GM18505 (cell line): ENCODE data around the gene SSBP3.

Experiments
- ATAC-seq: cut with Tn5 transposase; IDR thresholded peaks from one replicate; pipeline ENCODE4 v1.9.1; 2021; ENCODE audit not compliant: unreplicated experiment
- POLR2A ChIP-seq: IDR thresholded peaks from 4 replicates; pipeline ENCODE4 v1.6.1; 2011; ENCODE audit warnings: borderline replicate concordance; ENCODE audit not compliant: insufficient read depth, insufficient read length; ENCODE audit errors: extremely low read depth

Gene SSBP3

GRCh38 chr1:54290506-54291184 lies 115.5 kb downstream of the SSBP3 start:
- no peak for TF ChIP-seq POLR2A
- ATAC-seq = no peak

GRCh38 chr1:54289712-54290233 lies 116.4 kb downstream of the SSBP3 start:
- ATAC-seq = no peak
- no peak for TF ChIP-seq POLR2A

- no peak for ATAC-seq
- no peak for TF ChIP-seq POLR2A
These were observed 118.4 kb downstream of the SSBP3 start for GRCh38 chr1:54287801-54288211.

GRCh38 chr1:54287176-54287650 lies 119.0 kb downstream of the SSBP3 start:
- ATAC-seq = no peak

GRCh38 chr1:54285815-54286345 lies 120.3 kb downstream of the SSBP3 start:
- TF ChIP-seq POLR2A = no peak
- no peak for ATAC-seq

More at GRCh38 chr1:54287176-54287650, 119.0 kb downstream of the SSBP3 start:
- TF ChIP-seq POLR2A = no peak

GRCh38 chr1:54284781-54285529 lies 121.2 kb downstream of the SSBP3 start:
- TF ChIP-seq POLR2A = no peak
- no peak for ATAC-seq

- no peak for ATAC-seq
- no peak for TF ChIP-seq POLR2A
These were observed 122.4 kb downstream of the SSBP3 start for GRCh38 chr1:54283635-54284385.

GRCh38 chr1:54282101-54282847 lies 123.9 kb downstream of the SSBP3 start:
- ATAC-seq = no peak
- no peak for TF ChIP-seq POLR2A

GRCh38 chr1:54280651-54281050 lies 125.5 kb downstream of the SSBP3 start:
- no peak for ATAC-seq

GRCh38 chr1:54279457-54279856 lies 126.7 kb downstream of the SSBP3 start:
- ATAC-seq = no peak
- TF ChIP-seq POLR2A = no peak

More at GRCh38 chr1:54280651-54281050, 125.5 kb downstream of the SSBP3 start:
- TF ChIP-seq POLR2A = no peak

- ATAC-seq = no peak
- no peak for TF ChIP-seq POLR2A
These were observed 127.2 kb downstream of the SSBP3 start for GRCh38 chr1:54278941-54279422.

- TF ChIP-seq POLR2A = no peak
- ATAC-seq = no peak
These were observed 128.5 kb downstream of the SSBP3 start for GRCh38 chr1:54277451-54278341.
